GM12891 (cell line): ENCODE results near the gene TOP1.

ENCODE experiments used
- PAX5 ChIP-seq: IDR thresholded peaks from 2 replicates; pipeline ENCODE4 v1.6.1; 2011; ENCODE audit warnings: low read length, moderate library complexity, mild to moderate bottlenecking; ENCODE audit not compliant: insufficient read depth, severe bottlenecking
- POLR2A ChIP-seq: IDR thresholded peaks from 2 replicates; pipeline ENCODE4 v1.6.1; 2011; ENCODE audit warnings: low read depth, low read length, control low read depth
- POU2F2 ChIP-seq: IDR thresholded peaks from 2 replicates; pipeline ENCODE4 v1.6.1; 2011; ENCODE audit warnings: low read depth, mild to moderate bottlenecking, control low read depth, low read length, moderate library complexity
- TAF1 ChIP-seq: IDR thresholded peaks from 2 replicates; pipeline ENCODE4 v1.6.1; 2011; ENCODE audit warnings: low read depth, low read length, control low read depth

GRCh38 chr20:41172296-41173140 is 143.9 kb downstream of the TOP1 start:
- TF ChIP-seq POU2F2 (no peak), POLR2A (no peak; the same call in 1 of the 2 replicates), TAF1 (no peak), PAX5 (no peak)
